Measurements from ENCODE around the gene CELF4.

Gene CELF4

GRCh38 chr18:37238282-37239108, 327.1 kb downstream of the CELF4 start:
- Histone ChIP-seq H3K36me3 (ENCODE audit: insufficient read depth, low read length) (no peaks in the 10 kb centered on the region), H3K4me1 (ENCODE audit: insufficient read depth, low read length) (no peaks in the 10 kb centered on the region), H3K9me3 (ENCODE audit: control insufficient read depth, insufficient read depth, low read length) (no peaks in the 10 kb centered on the region), H3K9ac (ENCODE audit: low read depth, low read length) (no peak overlapping the region)

DNA sequence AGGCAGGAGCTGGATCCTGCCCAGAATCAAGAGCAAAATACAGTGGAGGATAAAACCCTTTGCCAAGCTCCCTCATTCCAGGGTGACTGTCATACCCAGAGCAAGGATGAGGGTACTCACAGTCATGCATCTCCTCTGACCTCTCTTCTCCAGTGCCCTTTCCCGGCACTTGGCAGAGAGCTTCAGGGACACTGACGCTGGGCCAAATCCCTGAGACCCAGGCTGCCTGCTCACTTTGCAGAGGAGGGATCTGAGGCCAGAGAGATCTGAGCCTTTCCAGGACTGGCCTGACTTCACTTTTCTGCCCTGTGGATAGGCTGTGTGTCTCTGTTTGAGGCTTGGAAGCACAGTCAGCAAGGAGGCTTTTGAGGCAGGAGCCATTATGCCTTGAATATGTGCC, 330.0 kb downstream of the CELF4 start:
- H3K9me3 ChIP-seq (ENCODE audit: control insufficient read depth, insufficient read depth, low read length): no peaks in the 10 kb centered on the region
- H3K9ac ChIP-seq (ENCODE audit: low read depth, low read length): no peak overlapping the region
- H3K4me1 ChIP-seq (ENCODE audit: insufficient read depth, low read length): no peaks in the 10 kb centered on the region
- no peaks in the 10 kb centered on the region for H3K36me3 ChIP-seq (ENCODE audit: insufficient read depth, low read length)

GRCh38 chr18:37231251-37231650, 334.3 kb downstream of the CELF4 start:
- H3K9ac ChIP-seq (ENCODE audit: low read depth, low read length): no peak overlapping the region
- no peaks in the 10 kb centered on the region for H3K36me3 ChIP-seq (ENCODE audit: insufficient read depth, low read length)
- H3K9me3 ChIP-seq (ENCODE audit: control insufficient read depth, insufficient read depth, low read length): no peaks in the 10 kb centered on the region
- H3K4me1 ChIP-seq (ENCODE audit: insufficient read depth, low read length): no peaks in the 10 kb centered on the region

DNA sequence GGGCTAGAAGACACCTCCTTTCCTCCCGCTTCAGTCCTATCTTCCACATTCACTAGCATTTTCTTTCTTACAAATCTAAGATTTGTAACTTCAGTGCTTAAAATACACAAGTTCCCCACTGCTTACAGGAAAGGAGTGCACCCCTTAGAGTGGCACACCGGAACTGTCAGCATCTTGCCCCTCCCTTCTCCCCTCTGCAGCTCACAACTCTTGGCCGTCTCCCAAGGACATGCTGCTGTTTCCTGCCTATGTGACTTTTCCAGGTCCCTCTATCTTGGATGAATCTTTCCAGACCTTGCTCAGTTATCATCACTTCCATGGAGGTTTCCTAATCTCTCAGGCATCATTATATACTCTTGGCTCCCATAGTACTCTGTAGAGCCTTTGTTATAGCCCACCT, 334.8 kb downstream of the CELF4 start:
- no peak overlapping the region for H3K9ac ChIP-seq (ENCODE audit: low read depth, low read length)
- no peaks in the 10 kb centered on the region for H3K36me3 ChIP-seq (ENCODE audit: insufficient read depth, low read length)
- no peaks in the 10 kb centered on the region for H3K4me1 ChIP-seq (ENCODE audit: insufficient read depth, low read length)
- H3K9me3 ChIP-seq (ENCODE audit: control insufficient read depth, insufficient read depth, low read length): no peaks in the 10 kb centered on the region

- Histone ChIP-seq H3K9me3 (ENCODE audit: control insufficient read depth, insufficient read depth, low read length) (no peaks in the 10 kb centered on the region), H3K9ac (ENCODE audit: low read depth, low read length) (no peak overlapping the region), H3K4me1 (ENCODE audit: insufficient read depth, low read length) (no peaks in the 10 kb centered on the region), H3K36me3 (ENCODE audit: insufficient read depth, low read length) (no peaks in the 10 kb centered on the region)
Measured at GRCh38 chr18:37225279-37225678, 340.3 kb downstream of the CELF4 start.

DNA sequence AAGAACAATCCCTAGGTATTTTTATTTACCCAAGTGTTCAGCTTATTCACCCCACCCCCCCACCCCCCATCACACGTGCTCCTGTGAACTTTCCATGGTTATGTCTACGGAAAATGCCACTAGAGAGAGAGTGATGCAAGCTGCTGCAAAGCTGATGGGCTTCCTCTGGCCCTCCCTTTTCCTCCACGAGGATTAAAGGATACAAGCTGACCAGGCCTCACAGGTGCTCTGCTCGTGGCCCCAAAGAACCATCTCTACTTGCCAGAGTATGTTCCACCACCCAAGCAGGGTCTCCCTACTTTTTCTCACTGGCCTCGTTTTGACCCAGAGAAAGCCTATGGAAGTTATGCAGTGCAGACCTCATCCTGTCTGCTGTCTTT, 342.6 kb downstream of the CELF4 start:
- Histone ChIP-seq H3K36me3 (ENCODE audit: insufficient read depth, low read length) (no peaks in the 10 kb centered on the region), H3K9ac (ENCODE audit: low read depth, low read length) (no peak overlapping the region), H3K9me3 (ENCODE audit: control insufficient read depth, insufficient read depth, low read length) (no peaks in the 10 kb centered on the region), H3K4me1 (ENCODE audit: insufficient read depth, low read length) (no peaks in the 10 kb centered on the region)

- Histone ChIP-seq H3K4me1 (ENCODE audit: insufficient read depth, low read length) (no peaks in the 10 kb centered on the region), H3K36me3 (ENCODE audit: insufficient read depth, low read length) (no peaks in the 10 kb centered on the region), H3K9ac (ENCODE audit: low read depth, low read length) (no peak overlapping the region), H3K9me3 (ENCODE audit: control insufficient read depth, insufficient read depth, low read length) (no peaks in the 10 kb centered on the region)
Measured at GRCh38 chr18:37222354-37222998, 343.1 kb downstream of the CELF4 start.

DNA sequence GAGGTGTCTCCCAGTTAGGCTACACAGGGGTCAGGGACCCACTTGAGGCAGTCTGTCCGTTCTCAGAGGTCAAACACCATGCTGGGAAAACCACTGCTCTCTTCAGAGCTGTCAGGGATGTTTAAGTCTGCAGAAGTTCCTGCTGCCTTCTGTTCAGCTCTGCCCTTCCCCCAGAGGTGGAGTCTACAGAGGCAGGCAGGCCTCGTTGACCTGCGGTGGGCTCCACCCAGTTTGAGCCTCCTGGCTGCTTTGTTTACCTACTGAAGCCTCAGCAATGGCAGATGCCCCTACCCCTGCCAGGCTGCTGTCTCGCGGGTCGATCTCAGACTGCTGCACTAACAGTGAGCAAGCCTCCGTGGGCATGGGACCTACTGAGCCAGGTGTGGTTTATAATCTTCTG, 346.3 kb downstream of the CELF4 start:
- Histone ChIP-seq H3K9ac (ENCODE audit: low read depth, low read length) (no peak overlapping the region), H3K36me3 (ENCODE audit: insufficient read depth, low read length) (no peaks in the 10 kb centered on the region), H3K4me1 (ENCODE audit: insufficient read depth, low read length) (no peaks in the 10 kb centered on the region), H3K9me3 (ENCODE audit: control insufficient read depth, insufficient read depth, low read length) (no peaks in the 10 kb centered on the region)

- H3K36me3 ChIP-seq (ENCODE audit: insufficient read depth, low read length): no peaks in the 10 kb centered on the region
- H3K4me1 ChIP-seq (ENCODE audit: insufficient read depth, low read length): no peaks in the 10 kb centered on the region
- no peaks in the 10 kb centered on the region for H3K9me3 ChIP-seq (ENCODE audit: control insufficient read depth, insufficient read depth, low read length)
- no peak overlapping the region for H3K9ac ChIP-seq (ENCODE audit: low read depth, low read length)
Measured at GRCh38 chr18:37218022-37218590, 347.5 kb downstream of the CELF4 start.

DNA sequence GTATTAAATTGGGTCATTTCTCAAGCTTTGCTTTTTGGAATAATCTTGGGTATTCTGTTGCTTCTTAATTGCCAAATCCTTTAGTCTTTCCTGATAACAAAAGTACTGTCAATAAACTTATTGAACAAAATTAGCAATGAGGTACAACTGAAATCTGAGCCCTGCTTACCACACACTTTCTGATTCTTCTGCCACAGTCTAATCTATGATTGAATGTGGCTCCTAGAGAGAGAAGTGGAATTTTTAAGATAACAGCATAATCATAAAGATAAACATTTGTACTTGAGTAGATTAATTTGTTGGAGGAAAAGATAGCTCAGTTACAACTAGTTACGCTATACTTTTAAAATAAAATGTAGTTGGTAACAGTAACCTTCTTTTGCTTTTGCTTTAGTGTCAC, 354.8 kb downstream of the CELF4 start:
- no peak overlapping the region for H3K9ac ChIP-seq (ENCODE audit: low read depth, low read length)
- H3K9me3 ChIP-seq (ENCODE audit: control insufficient read depth, insufficient read depth, low read length): no peaks in the 10 kb centered on the region
- H3K4me1 ChIP-seq (ENCODE audit: insufficient read depth, low read length): no peaks in the 10 kb centered on the region
- no peaks in the 10 kb centered on the region for H3K36me3 ChIP-seq (ENCODE audit: insufficient read depth, low read length)

- H3K4me1 ChIP-seq (ENCODE audit: insufficient read depth, low read length): no peaks in the 10 kb centered on the region
- no peak overlapping the region for H3K9ac ChIP-seq (ENCODE audit: low read depth, low read length)
- no peaks in the 10 kb centered on the region for H3K36me3 ChIP-seq (ENCODE audit: insufficient read depth, low read length)
- H3K9me3 ChIP-seq (ENCODE audit: control insufficient read depth, insufficient read depth, low read length): no peaks in the 10 kb centered on the region; the same call in 1 of the 2 replicates
Measured at GRCh38 chr18:37207343-37207742, 358.3 kb downstream of the CELF4 start.

DNA sequence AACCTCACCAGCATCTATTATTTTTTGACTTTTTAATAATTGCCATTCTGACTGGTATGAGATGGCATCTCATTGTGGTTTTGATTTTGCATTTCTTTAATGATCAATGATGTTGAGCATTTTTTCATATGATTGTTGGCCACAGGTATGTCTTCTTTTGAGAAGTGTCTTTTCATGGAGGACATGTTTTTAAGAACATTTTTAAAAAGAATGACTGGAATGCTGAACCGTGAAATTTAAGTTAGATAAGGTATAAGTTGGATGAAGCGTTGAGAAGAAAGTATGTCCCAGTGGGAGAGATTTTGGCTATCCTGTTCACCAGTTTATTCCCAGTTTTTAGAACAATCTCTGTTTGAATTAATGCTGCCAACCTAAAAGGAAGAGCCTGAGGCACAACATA, 365.9 kb downstream of the CELF4 start:
- Histone ChIP-seq H3K36me3 (ENCODE audit: insufficient read depth, low read length) (no peaks in the 10 kb centered on the region), H3K9ac (ENCODE audit: low read depth, low read length) (no peak overlapping the region), H3K4me1 (ENCODE audit: insufficient read depth, low read length) (no peaks in the 10 kb centered on the region), H3K9me3 (ENCODE audit: control insufficient read depth, insufficient read depth, low read length) (no peaks in the 10 kb centered on the region; the same call in 1 of the 2 replicates)
